Activated T-helper 1 cell treated with Interleukin-2 at 50 U/mL for 16 hours (primary cell): Measurements from ENCODE around the gene CMTR2.
"Not testable (repeated sequence)": the region's sequence is repeated elsewhere in the genome, so short reads cannot be mapped to it uniquely, and the experiment has no call there.

ENCODE experiments used
- DNase-seq: peaks from one replicate; pipeline ENCODE4 v3.0.0-alpha.2; 2020; ENCODE audit warnings: low read depth

CMTR2 gene

GRCh38 chr16:71288890-71289731, at the start of gene CMTR2:
Gene CMTR2 (minus strand): TSS chr16:71289402. CDS start chr16:71285920, 3,482 bp downstream.
- DNase-seq: peak; percentile 80

DNA sequence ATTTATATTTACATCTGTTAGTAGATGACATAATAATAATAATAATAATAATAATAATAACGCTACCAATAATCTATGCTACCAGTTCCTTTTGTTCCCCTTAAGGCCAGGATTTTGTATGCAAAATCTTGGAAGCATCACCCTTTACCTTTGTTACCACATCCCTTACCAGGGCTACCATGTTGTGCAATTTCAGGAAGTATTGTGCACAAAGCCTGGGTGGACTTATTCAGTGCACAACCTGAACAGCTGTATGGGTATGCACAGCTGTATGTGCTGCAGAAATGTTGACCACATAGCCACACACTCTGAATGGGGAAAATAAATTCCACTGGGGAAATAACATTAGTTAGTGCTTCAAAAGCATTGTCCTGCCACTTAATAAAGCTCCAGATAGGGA, 49.4 kb upstream of the CMTR2 start:
- no peak for DNase-seq

DNA sequence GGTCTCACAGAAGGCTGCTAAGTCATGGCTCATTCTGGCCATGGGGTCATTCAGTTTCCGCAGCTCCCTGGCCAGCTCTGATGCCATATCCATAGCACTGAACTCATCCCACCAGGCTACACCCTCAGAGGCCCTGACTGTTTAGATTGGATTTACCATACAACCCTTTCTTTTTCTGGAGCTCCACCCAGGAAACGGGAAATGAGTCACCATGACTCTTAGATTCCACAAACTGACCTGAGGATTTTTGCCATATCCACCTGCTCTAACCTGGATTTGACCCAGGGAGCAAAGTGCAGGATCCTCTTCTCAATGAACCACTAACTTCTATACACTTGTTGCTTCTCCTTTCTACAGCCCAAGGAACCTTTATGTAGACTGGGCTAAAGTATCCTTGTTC, 49.0 kb upstream of the CMTR2 start:
- no peak for DNase-seq

GRCh38 chr16:71337631-71338030, 48.4 kb upstream of the CMTR2 start:
- no peak for DNase-seq

GRCh38 chr16:71328151-71328550, 38.9 kb upstream of the CMTR2 start:
- no peak for DNase-seq

- no peak for DNase-seq
Observed at GRCh38 chr16:71327720-71328119, 38.5 kb upstream of the CMTR2 start.

DNA sequence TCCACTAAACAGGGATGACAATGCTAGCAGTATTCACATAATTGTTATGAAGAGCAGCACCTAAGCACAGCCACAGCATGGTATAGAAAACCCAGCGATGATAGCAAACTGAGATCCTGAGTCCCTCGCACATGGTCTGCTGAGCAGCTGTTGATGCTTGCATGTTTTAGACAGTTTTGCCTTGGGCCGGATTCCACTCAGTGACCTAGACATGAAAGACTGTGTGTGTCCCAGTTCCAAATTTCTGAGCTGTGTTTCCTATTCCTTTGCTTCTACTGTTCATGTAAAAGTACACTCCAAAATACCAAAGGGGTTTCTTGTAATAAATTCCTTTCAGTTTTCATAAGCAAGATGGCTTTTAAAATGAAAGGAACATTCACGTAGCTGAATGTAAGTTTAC, 30.8 kb upstream of the CMTR2 start:
- DNase-seq: no peak

GRCh38 chr16:71315269-71315668, 26.1 kb upstream of the CMTR2 start:
- DNase-seq: no peak

DNA sequence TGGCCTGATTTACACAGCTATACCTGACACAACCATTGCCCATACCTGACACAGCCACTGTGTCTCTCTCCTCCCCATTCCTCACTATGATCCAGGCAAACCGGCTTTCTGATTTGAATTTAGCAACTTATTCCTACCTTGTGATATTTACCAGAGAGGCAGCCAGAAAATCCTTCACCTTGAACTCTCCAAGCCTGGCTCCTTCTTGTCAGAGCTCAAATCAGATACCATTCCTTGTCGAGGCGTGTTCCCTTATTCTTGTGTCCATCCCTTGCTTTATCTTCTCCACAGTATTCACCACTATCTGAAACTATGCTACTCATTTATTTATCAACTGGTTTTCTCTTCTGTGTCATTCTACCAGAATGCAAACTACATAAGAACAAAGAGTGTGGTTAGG, 24.4 kb upstream of the CMTR2 start:
- DNase-seq: not testable (repeated sequence)

DNA sequence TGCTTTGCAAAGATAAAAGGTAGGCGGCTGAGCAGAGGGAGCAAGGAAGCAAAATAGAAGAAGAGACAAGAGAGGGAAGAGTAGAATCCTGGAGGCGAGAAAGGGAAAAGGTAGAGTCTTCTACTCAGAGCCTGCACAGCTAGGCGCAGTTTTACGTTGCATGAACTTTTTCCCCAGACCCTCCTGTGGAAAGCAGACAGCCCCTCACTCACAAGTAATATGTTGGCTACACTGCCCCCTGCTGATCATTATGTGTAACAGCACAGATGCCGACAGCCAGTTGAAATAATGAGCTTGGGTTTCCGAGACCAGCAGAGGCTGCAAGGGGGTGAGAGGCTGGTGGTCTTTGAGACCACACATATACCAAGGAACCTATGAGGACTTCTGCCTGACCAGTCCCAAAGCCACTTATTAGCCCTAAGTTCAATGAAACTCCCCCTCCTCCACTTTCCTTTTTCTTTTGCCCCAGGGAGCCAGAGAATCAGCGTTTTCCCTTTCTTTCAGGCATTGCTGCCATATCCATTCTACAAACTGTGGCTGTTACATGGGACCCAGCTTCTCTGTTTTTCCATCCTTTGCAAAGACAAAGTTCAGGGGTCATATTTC, 22.5 kb upstream of the CMTR2 start:
- DNase-seq: no peak

- no peak for DNase-seq
Observed at GRCh38 chr16:71303938-71304337, 14.7 kb upstream of the CMTR2 start.

- no peak for DNase-seq
Observed at GRCh38 chr16:71297341-71297634, 8.1 kb upstream of the CMTR2 start.

GRCh38 chr16:71296584-71297340, 7.6 kb upstream of the CMTR2 start:
- DNase-seq: no peak

- no peak for DNase-seq
Observed at GRCh38 chr16:71295950-71296349, 6.7 kb upstream of the CMTR2 start.

GRCh38 chr16:71293919-71294318, 4.7 kb upstream of the CMTR2 start:
- no peak for DNase-seq

DNA sequence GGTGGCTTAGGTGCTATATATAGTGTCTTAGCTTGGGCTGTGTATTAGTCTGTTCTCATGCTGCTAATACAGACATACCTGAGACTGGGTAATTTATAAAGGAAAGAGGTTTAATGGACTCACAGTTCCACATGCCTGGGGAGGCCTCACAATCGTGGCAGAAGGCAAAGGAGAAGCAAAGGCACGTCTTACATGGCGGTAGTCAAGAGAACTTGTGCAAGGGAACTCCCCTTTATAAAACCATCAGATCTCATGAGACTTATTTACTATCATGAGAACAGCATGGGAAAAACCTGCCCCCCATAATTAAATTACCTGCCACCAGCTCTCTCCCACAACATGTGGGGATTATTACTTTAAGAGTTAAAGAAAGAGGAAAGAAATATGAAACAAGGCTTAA, 2.9 kb upstream of the CMTR2 start:
- not testable (repeated sequence) for DNase-seq

DNA sequence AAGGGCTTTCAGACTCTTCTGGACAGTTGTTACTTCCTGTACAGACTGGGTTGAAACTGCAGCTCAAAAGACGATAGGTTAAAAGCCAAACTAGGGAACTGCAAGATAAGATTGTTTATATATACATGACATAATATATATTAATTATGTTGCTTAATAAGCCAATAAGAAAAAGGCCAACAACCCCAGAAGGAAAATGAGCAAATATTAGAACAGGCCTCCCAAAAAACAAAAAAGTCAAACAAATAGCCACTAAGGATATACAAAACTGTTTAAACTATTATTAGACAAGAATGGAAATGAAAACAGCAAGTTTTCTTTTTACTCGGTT, 495 bp upstream of the CMTR2 start:
- no peak for DNase-seq

GRCh38 chr16:71288570-71288889, 672 bp downstream of the CMTR2 start:
- DNase-seq: no peak

- no peak for DNase-seq
Observed at GRCh38 chr16:71287911-71288310, 1.3 kb downstream of the CMTR2 start.

GRCh38 chr16:71287454-71287853, 1.7 kb downstream of the CMTR2 start:
- DNase-seq: no peak

GRCh38 chr16:71283612-71284011, 5.6 kb downstream of the CMTR2 start:
- DNase-seq: no peak

DNA sequence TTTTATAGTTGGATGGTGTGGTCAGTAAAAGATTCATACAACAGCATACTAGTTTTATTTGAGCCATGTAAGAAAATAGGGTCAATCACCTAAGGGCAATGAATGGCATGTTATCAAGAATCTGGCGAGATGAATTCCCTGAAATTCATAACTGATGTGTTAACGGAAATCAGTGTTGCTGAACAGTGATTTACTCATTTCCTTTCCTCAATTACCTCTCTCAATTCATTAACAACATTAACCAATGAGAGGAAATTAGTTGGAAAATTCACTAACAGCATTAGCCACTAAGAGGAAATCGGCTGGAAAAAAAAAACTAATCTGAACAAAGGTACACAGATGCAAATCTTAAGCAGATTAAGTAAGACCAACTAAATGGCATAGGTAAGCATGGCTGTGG, 6.3 kb downstream of the CMTR2 start:
- no peak for DNase-seq

DNA sequence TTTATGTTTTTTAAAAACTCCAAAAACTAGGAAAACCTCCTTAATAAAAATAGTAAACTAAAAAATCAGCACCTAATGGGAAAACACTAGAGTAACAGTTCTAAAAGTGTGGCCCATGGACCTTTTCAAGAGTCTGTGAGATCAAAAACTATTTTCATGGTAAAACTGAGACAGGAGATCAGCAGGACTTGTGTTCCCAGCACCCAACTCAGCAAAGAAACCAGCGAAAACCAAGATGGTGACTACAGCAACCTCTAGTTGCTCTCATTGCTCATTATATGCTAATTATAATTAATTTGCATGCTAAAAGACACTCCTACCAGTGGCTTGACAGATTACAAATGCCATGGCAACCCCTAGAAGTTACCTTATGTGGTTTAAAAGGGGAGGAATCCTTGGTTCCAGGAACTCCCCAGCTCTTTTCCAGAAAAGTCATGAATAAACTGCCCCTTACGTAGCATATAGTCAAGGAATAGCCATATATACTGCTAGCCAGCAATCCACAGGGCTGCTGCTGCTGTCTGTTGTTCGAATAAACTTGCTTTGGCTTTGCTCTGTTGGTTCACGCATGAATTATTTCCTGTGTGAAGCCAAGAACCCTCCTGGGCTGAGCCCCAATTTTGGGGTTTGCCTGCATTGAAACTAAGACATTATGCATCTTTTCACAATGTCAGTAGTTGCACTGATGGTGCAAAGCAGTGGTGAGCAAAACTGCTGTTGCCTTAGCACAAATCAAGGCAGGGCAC, 12.4 kb downstream of the CMTR2 start:
- no peak for DNase-seq
